HG03159 (cell line): ENCODE measurements around the gene SLC16A1.
"Not testable (repeated sequence)": the region's sequence is repeated elsewhere in the genome, so short reads cannot be mapped to it uniquely, and the experiment has no call there.

ENCODE experiments used
- ATAC-seq: cut with Tn5 transposase; IDR thresholded peaks from one replicate; pipeline ENCODE4 v1.9.1; 2021; ENCODE audit warnings: mild to moderate bottlenecking, moderate library complexity; ENCODE audit not compliant: unreplicated experiment

SLC16A1 gene

GRCh38 chr1:112887599-112888283 lies 68.3 kb downstream of the SLC16A1 start:
- ATAC-seq = no peak

- not testable (repeated sequence) for ATAC-seq
Measured at GRCh38 chr1:112884996-112885395, 71.0 kb downstream of the SLC16A1 start.

GRCh38 chr1:112882271-112882744 lies 73.7 kb downstream of the SLC16A1 start:
- no peak for ATAC-seq

- no peak for ATAC-seq
Measured at GRCh38 chr1:112881742-112882127, 74.3 kb downstream of the SLC16A1 start.

GRCh38 chr1:112879834-112880233 lies 76.2 kb downstream of the SLC16A1 start:
- ATAC-seq = no peak

- ATAC-seq = no peak
Measured at GRCh38 chr1:112878321-112878720, 77.7 kb downstream of the SLC16A1 start.

GRCh38 chr1:112877750-112878149 lies 78.2 kb downstream of the SLC16A1 start:
- ATAC-seq = no peak

- no peak for ATAC-seq
Measured at GRCh38 chr1:112876315-112876714, 79.7 kb downstream of the SLC16A1 start.

- no peak for ATAC-seq
Measured at GRCh38 chr1:112872551-112872962, 83.4 kb downstream of the SLC16A1 start.

- no peak for ATAC-seq
Measured at GRCh38 chr1:112870887-112871646, 84.9 kb downstream of the SLC16A1 start.

- no peak for ATAC-seq
Measured at GRCh38 chr1:112869895-112870294, 86.1 kb downstream of the SLC16A1 start.

- ATAC-seq = no peak
Measured at GRCh38 chr1:112868191-112868590, 87.8 kb downstream of the SLC16A1 start.

- ATAC-seq = no peak
Measured at GRCh38 chr1:112866981-112867380, 89.0 kb downstream of the SLC16A1 start.

- no peak for ATAC-seq
Measured at GRCh38 chr1:112866151-112866550, 89.8 kb downstream of the SLC16A1 start.

GRCh38 chr1:112862753-112863426 lies 93.1 kb downstream of the SLC16A1 start:
- ATAC-seq = no peak
